Measurements from ENCODE around the gene SEZ6L. TPM values are rescaled to one million over a fixed set of nuclear protein-coding genes. Genes with fewer than 3 reads are reported as not detected.

SEZ6L gene
- total RNA-seq, 1 donor: not detected

- no peak for DNase-seq (ENCODE audit: low read depth)
- H3K4me3 ChIP-seq (ENCODE audit: low read depth, low read length): no peak overlapping the region
- TF ChIP-seq, protein P1, sequence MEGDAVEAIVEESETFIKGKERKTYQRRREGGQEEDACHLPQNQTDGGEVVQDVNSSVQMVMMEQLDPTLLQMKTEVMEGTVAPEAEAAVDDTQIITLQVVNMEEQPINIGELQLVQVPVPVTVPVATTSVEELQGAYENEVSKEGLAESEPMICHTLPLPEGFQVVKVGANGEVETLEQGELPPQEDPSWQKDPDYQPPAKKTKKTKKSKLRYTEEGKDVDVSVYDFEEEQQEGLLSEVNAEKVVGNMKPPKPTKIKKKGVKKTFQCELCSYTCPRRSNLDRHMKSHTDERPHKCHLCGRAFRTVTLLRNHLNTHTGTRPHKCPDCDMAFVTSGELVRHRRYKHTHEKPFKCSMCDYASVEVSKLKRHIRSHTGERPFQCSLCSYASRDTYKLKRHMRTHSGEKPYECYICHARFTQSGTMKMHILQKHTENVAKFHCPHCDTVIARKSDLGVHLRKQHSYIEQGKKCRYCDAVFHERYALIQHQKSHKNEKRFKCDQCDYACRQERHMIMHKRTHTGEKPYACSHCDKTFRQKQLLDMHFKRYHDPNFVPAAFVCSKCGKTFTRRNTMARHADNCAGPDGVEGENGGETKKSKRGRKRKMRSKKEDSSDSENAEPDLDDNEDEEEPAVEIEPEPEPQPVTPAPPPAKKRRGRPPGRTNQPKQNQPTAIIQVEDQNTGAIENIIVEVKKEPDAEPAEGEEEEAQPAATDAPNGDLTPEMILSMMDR (IDR thresholded peaks at IDR 0.05; ENCODE audit: insufficient read depth, low read depth, low read length): no peak
Measured at GRCh38 chr22:26214466-26214865, 45.2 kb downstream of the SEZ6L start.

- no peak overlapping the region for H3K4me3 ChIP-seq (ENCODE audit: low read depth, low read length)
- TF ChIP-seq, protein P1 (IDR thresholded peaks at IDR 0.05; ENCODE audit: insufficient read depth, low read depth, low read length): no peak
- DNase-seq (ENCODE audit: low read depth): no peak
Measured at GRCh38 chr22:26215736-26216135, 46.5 kb downstream of the SEZ6L start.

GRCh38 chr22:26225207-26225606 is 55.9 kb downstream of the SEZ6L start:
- TF ChIP-seq, protein P1 (IDR thresholded peaks at IDR 0.05; ENCODE audit: insufficient read depth, low read depth, low read length): no peak
- no peak for DNase-seq (ENCODE audit: low read depth)
- H3K4me3 ChIP-seq (ENCODE audit: low read depth, low read length): no peak overlapping the region

GRCh38 chr22:26226538-26227297 is 57.5 kb downstream of the SEZ6L start:
- H3K4me3 ChIP-seq (ENCODE audit: low read depth, low read length): no peak overlapping the region
- TF ChIP-seq, protein P1 (IDR thresholded peaks at IDR 0.05; ENCODE audit: insufficient read depth, low read depth, low read length): no peak
- no peak for DNase-seq (ENCODE audit: low read depth)

DNA sequence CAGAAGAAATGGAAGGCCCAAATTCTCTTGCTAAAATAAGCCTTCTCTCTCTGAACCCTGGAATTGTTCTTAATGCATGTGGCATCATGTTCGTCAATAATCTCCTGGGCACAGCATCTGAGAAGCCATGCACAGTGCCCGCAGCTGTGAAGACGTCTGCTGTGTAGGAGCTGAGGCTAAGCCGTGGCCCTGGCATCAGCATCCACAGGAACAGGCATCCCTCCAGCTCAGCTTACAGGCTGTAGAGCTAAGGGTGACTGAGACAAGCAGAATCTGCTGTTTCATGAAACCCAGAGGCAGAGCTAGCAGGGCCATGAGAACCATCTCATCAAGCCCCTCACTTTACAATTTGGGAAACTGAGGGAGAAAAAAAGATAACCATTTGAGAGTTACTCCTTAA is 60.6 kb downstream of the SEZ6L start:
- no peak overlapping the region for H3K4me3 ChIP-seq (ENCODE audit: low read depth, low read length)
- no peak for DNase-seq (ENCODE audit: low read depth)
- TF ChIP-seq, protein P1 (IDR thresholded peaks at IDR 0.05; ENCODE audit: insufficient read depth, low read depth, low read length): no peak

- TF ChIP-seq, protein P1 (IDR thresholded peaks at IDR 0.05; ENCODE audit: insufficient read depth, low read depth, low read length): no peak
- DNase-seq (ENCODE audit: low read depth): no peak
- no peak overlapping the region for H3K4me3 ChIP-seq (ENCODE audit: low read depth, low read length)
Measured at GRCh38 chr22:26234296-26234695, 65.0 kb downstream of the SEZ6L start.

Measured in fibroblast of villous mesenchyme (primary cell).